Rectal smooth muscle tissue (tissue), 1 donor: Measurements from ENCODE around the gene BACE1-AS.

Source experiments
- H3K27ac ChIP-seq: one replicate; pipeline ENCODE4 v1.7.0; 2013; ENCODE audit warnings: low read depth, low read length, inconsistent platforms
- H3K27me3 ChIP-seq: one replicate; pipeline ENCODE4 v1.7.0; 2013; ENCODE audit warnings: low read length; ENCODE audit not compliant: control insufficient read depth, insufficient read depth
- H3K36me3 ChIP-seq: one replicate; pipeline ENCODE4 v1.7.0; 2013; ENCODE audit warnings: low read length; ENCODE audit not compliant: control insufficient read depth, insufficient read depth
- H3K4me1 ChIP-seq: one replicate; pipeline ENCODE4 v1.7.0; 2013; ENCODE audit warnings: low read length; ENCODE audit not compliant: control insufficient read depth, insufficient read depth
- H3K4me3 ChIP-seq: one replicate; pipeline ENCODE4 v1.7.0; 2013; ENCODE audit warnings: low read length
- H3K9ac ChIP-seq: one replicate; pipeline ENCODE4 v1.7.0; 2013; ENCODE audit warnings: low read length

BACE1-AS gene

DNA sequence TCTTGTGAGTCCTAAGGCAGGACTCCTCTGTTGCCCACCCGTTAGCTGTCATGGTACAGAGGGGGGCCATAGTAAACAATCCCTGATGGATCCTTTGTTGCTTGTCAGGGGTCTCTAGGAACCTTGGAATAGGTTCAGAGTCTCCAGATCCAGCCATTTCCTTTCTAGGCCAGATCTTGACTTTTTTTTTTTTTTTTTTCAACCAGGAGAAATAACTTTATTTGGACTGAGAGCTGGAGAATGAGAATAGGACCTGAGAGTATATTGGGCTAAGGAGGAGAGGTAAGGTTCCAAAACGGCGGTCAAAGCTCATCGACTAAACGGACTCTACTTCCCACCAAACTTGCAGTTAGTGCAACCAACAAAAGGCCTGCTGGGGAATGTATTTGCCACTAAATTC is 44.3 kb downstream of the BACE1-AS start:
- peaks cover 4% of the 10 kb centered on the region for H3K36me3 ChIP-seq
- no peak overlapping the region for H3K27ac ChIP-seq
- H3K4me3 ChIP-seq: no peak overlapping the region
- H3K9ac ChIP-seq: no peak overlapping the region
- no peaks in the 10 kb centered on the region for H3K4me1 ChIP-seq
- H3K27me3 ChIP-seq: no peaks in the 10 kb centered on the region

DNA sequence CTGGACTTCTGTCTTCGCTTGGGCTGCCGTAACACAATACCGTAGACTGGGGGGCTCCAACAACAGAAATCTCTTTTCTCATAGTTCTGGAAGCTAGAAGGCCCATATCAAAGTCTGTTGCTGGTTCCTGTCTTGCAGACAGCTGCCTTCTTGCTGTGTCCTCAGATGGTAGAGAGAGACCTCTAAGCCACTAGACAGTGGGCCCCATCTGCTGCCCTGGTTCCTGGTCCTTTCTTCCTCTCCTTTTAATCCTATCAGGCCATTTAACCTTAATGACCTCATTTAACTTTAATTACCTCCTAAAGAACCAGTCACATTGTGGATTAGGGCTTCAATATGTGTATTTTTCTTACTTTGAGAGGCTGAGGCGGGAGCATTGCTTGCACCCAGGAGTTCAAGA is 45.9 kb downstream of the BACE1-AS start:
- H3K4me1 ChIP-seq: no peaks in the 10 kb centered on the region
- peaks cover 4% of the 10 kb centered on the region for H3K36me3 ChIP-seq
- no peak overlapping the region for H3K9ac ChIP-seq

More for the DNA sequence above, 45.9 kb downstream of the BACE1-AS start:
- no peak overlapping the region for H3K4me3 ChIP-seq
- H3K27me3 ChIP-seq: no peaks in the 10 kb centered on the region
- H3K27ac ChIP-seq: no peak overlapping the region
